HEK293 (cell line): ENCODE measurements around the gene SLC30A5.

Experiments
- CTCF ChIA-PET: fragments of 350-600 bp; formaldehyde crosslinking; extraction: SDS; loops from one replicate; lab custom pipeline; 2021; ENCODE audit warnings: antibody characterized with exemption; lab: Yijun Ruan, JAX
- POLR2A ChIA-PET: fragments of 300-600 bp; formaldehyde crosslinking; extraction: SDS; loops from one replicate; lab custom pipeline; 2020; ENCODE audit warnings: antibody characterized with exemption, inconsistent platforms; lab: Yijun Ruan, JAX
- H3K27ac ChIP-seq: fragments of 200-500 bp; sonication (Bioruptor generic); 2 replicates; pipeline ENCODE4 v1.5.1; 2014; ENCODE audit warnings: low read depth, low read length, control low read depth, inconsistent platforms; ENCODE audit errors: extremely low read depth
- H3K36me3 ChIP-seq, 2 experiments: fragments of 200-500 bp in 1 of 2; sonication (Bioruptor generic) in 1 of 2; 1 replicate in 1 of 2; 2 replicates in 1 of 2; pipeline ENCODE4 v1.5.1; 2014 to 2017; ENCODE audit warnings: inconsistent platforms in 2 of 2, low read length in 2 of 2; ENCODE audit not compliant: control insufficient read depth in 2 of 2, insufficient read depth in 1 of 2
- H3K4me1 ChIP-seq: fragments of 200-500 bp; sonication (Bioruptor generic); 2 replicates; pipeline ENCODE4 v1.5.1; 2014; ENCODE audit warnings: mild to moderate bottlenecking, low read length, inconsistent platforms; ENCODE audit not compliant: control insufficient read depth, insufficient read depth
- H3K4me3 ChIP-seq: 2 replicates; pipeline ENCODE4 v1.5.1; 2011; ENCODE audit warnings: low read depth, mild to moderate bottlenecking, control low read depth, low read length, moderate library complexity
- H3K9me3 ChIP-seq: fragments of 200-500 bp; sonication (Bioruptor generic); 2 replicates; pipeline ENCODE4 v1.5.1; 2014; ENCODE audit warnings: low read depth, low read length, inconsistent platforms; ENCODE audit not compliant: control insufficient read depth, insufficient read depth
- HIC1 ChIP-seq: fragments of 450-650 bp; formaldehyde crosslinking; IDR thresholded peaks from 2 replicates; pipeline ENCODE4 v1.5.1; 2016; ENCODE audit warnings: missing biosample characterization, missing genetic modification characterization
- HOXD13 ChIP-seq: sonication (generic); formaldehyde crosslinking; IDR thresholded peaks from 2 replicates; pipeline ENCODE4 v1.8.0; 2022; ENCODE audit warnings: missing genetic modification reagents, borderline replicate concordance
- KLF1 ChIP-seq: fragments of 450-650 bp; formaldehyde crosslinking; IDR thresholded peaks from 2 replicates; pipeline ENCODE4 v1.5.1; 2016; ENCODE audit warnings: missing biosample characterization, missing genetic modification characterization
- MEIS1 ChIP-seq: sonication (generic); formaldehyde crosslinking; IDR thresholded peaks from 2 replicates; pipeline ENCODE4 v1.8.1; 2022; ENCODE audit warnings: missing genetic modification reagents, mild to moderate bottlenecking, borderline replicate concordance
- PBX3 ChIP-seq: sonication (generic); formaldehyde crosslinking; IDR thresholded peaks from 2 replicates; pipeline ENCODE4 v1.8.1; 2022; ENCODE audit warnings: mild to moderate bottlenecking, moderate library complexity, missing genetic modification reagents
- SALL2 ChIP-seq: fragments of 450-650 bp; formaldehyde crosslinking; IDR thresholded peaks from 2 replicates; pipeline ENCODE4 v1.5.0; 2017; ENCODE audit warnings: missing biosample characterization, mild to moderate bottlenecking, missing genetic modification characterization, borderline replicate concordance
- YY2 ChIP-seq: fragments of 450-650 bp; formaldehyde crosslinking; IDR thresholded peaks from 2 replicates; pipeline ENCODE4 v1.5.1; 2016; ENCODE audit warnings: missing biosample characterization, missing genetic modification characterization
- ZBTB1 ChIP-seq: fragments of 450-650 bp; formaldehyde crosslinking; IDR thresholded peaks from 2 replicates; pipeline ENCODE4 v1.5.1; 2016; ENCODE audit warnings: missing biosample characterization, missing genetic modification characterization
- ZFP3 ChIP-seq: fragments of 450-650 bp; formaldehyde crosslinking; IDR thresholded peaks from 2 replicates; pipeline ENCODE4 v1.5.1; 2016; ENCODE audit warnings: low read depth, missing biosample characterization, missing genetic modification characterization
- ZNF133 ChIP-seq: fragments of 450-650 bp; formaldehyde crosslinking; IDR thresholded peaks from 2 replicates; pipeline ENCODE4 v1.5.1; 2016; ENCODE audit warnings: missing biosample characterization, missing genetic modification characterization
- ZNF155 ChIP-seq: fragments of 450-650 bp; formaldehyde crosslinking; IDR thresholded peaks from 2 replicates; pipeline ENCODE4 v1.5.1; 2016; ENCODE audit warnings: missing biosample characterization, missing genetic modification characterization
- ZNF211 ChIP-seq: fragments of 450-650 bp; formaldehyde crosslinking; IDR thresholded peaks from 2 replicates; pipeline ENCODE4 v1.5.1; 2016; ENCODE audit warnings: low read depth, missing biosample characterization, missing genetic modification characterization
- ZNF223 ChIP-seq: fragments of 450-650 bp; formaldehyde crosslinking; IDR thresholded peaks from 2 replicates; pipeline ENCODE4 v1.5.1; 2016; ENCODE audit warnings: missing biosample characterization, missing genetic modification characterization
- ZNF248 ChIP-seq: fragments of 450-650 bp; formaldehyde crosslinking; IDR thresholded peaks from 2 replicates; pipeline ENCODE4 v1.5.1; 2017; ENCODE audit warnings: missing biosample characterization, missing genetic modification characterization
- ZNF398 ChIP-seq: fragments of 450-650 bp; formaldehyde crosslinking; IDR thresholded peaks from 2 replicates; pipeline ENCODE4 v1.5.1; 2017; ENCODE audit warnings: missing biosample characterization, missing genetic modification characterization
- ZNF510 ChIP-seq: fragments of 450-650 bp; formaldehyde crosslinking; IDR thresholded peaks from 2 replicates; pipeline ENCODE4 v1.5.1; 2018; ENCODE audit warnings: mild to moderate bottlenecking, missing genetic modification characterization, missing biosample characterization; ENCODE audit not compliant: insufficient replicate concordance
- ZNF571 ChIP-seq: fragments of 450-650 bp; formaldehyde crosslinking; IDR thresholded peaks from 2 replicates; pipeline ENCODE4 v1.5.0; 2017; ENCODE audit warnings: missing biosample characterization, missing genetic modification characterization
- ZNF629 ChIP-seq: fragments of 450-650 bp; formaldehyde crosslinking; IDR thresholded peaks from 2 replicates; pipeline ENCODE4 v1.5.1; 2017; ENCODE audit warnings: missing biosample characterization, missing genetic modification characterization

The SLC30A5 gene

GRCh38 chr5:69090158-69090557 lies 3.7 kb upstream of the SLC30A5 start:
- Histone ChIP-seq H3K4me3 (no peak overlapping the region), H3K27ac (no peak overlapping the region), H3K36me3 (no peaks in the 10 kb centered on the region; a peak in 1 of 3 replicates), H3K4me1 (peaks cover 2% of the 10 kb centered on the region; the same call in 1 of the 2 replicates), H3K9me3 (no peaks in the 10 kb centered on the region)
- ChIA-PET CTCF (interaction anchor here (0.7 kb wide), 1 partner anchor 53 kb away, joined by 4 read pairs; no protein-coding TSS in a partner anchor), POLR2A (no interaction called here)
- TF ChIP-seq ZNF155 (tag by site-specific recombination), result no peak
- TF ChIP-seq ZNF248, result no peak
- TF ChIP-seq ZNF510 (tag by site-specific recombination), result no peak
- TF ChIP-seq MEIS1 (CRISPR knock-in tag), result no peak
- no peak for TF ChIP-seq HOXD13 (CRISPR knock-in tag)
- TF ChIP-seq ZNF398 (tag by site-specific recombination), result no peak
- no peak for TF ChIP-seq ZNF571 (tag by site-specific recombination)
- no peak for TF ChIP-seq ZBTB1 (tag by site-specific recombination)
- TF ChIP-seq ZNF223 (tag by site-specific recombination), result no peak

DNA sequence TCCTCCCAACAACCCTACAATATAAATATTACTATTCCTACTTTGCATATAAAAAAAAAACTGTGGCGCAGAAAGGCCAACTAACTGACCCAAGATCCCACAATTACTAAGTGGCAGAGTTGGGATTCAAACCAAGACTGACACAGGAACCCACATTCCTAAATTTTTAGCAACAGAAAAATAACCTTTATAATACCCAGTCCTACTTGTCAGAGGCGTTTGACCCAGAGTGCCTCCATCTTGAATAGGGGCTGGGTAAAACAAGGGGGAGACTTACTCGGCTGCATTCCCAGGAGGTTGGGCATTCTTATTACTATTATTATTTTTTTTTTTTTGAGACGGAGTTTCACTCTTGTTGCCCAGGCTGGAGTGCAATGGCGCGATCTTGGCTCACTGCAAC lies 2.0 kb upstream of the SLC30A5 start:
- TF ChIP-seq ZFP3 (tag by site-specific recombination) (no peak), ZNF398 (tag by site-specific recombination) (no peak), PBX3 (no peak), SALL2 (tag by site-specific recombination) (no peak), ZNF133 (tag by site-specific recombination) (no peak), ZNF211 (tag by site-specific recombination) (no peak), HIC1 (tag by site-specific recombination) (no peak), YY2 (tag by site-specific recombination) (no peak), KLF1 (tag by site-specific recombination) (no peak), ZNF629 (tag by site-specific recombination) (no peak)
- H3K4me1 ChIP-seq, result peaks cover 5% of the 10 kb centered on the region
- no peak overlapping the region for H3K27ac ChIP-seq
- peaks cover 6 to 14% of the 10 kb centered on the region in 2 experiments; a peak in 2 of 3 replicates for H3K36me3 ChIP-seq
- H3K9me3 ChIP-seq, result no peaks in the 10 kb centered on the region
- POLR2A ChIA-PET, result no interaction called here
- CTCF ChIA-PET, result interaction anchor here (0.7 to 1.1 kb wide), 3 partner anchors 67 to 243 kb away, joined by 4 read pairs; no protein-coding TSS in a partner anchor
- H3K4me3 ChIP-seq, result no peak overlapping the region
